ENCODE data around the gene TRHDE.

The TRHDE gene

DNA sequence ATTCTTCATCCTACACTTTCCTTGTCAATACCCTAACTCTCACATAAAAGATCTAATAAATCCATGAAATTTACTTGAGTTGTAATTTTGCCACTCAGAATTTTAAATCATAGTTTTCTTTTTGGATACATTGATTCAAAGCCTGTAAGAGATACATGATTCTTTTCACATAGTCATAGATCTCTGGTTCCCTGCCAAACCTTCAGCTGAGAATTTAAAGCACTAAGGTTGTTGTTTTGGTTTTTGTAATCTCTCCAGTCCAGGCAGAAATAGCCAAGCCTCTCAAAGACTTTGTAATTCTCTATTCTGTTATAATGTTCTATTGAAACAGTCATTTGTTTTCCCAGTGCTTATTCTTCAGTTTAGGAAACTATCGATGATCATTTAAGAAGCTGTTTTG lies 273.9 kb downstream of the TRHDE start:
- Histone ChIP-seq H3K4me2 (ENCODE audit: low read length) (no peak overlapping the region), H3K27me3 (ENCODE audit: insufficient read depth, low read length) (no peaks in the 10 kb centered on the region), H3K9me3 (ENCODE audit: low read length) (no peaks in the 10 kb centered on the region), H3K9me2 (ENCODE audit: low read depth, low read length) (no peaks in the 10 kb centered on the region), H2AFZ (ENCODE audit: low read length) (no peak overlapping the region), H3K4me3 (ENCODE audit: low read depth, low read length, poor library complexity, severe bottlenecking) (no peak overlapping the region), H3K4me1 (ENCODE audit: insufficient read depth, low read length, severe bottlenecking) (no peaks in the 10 kb centered on the region), H4K20me1 (ENCODE audit: insufficient read depth, low read length) (no peaks in the 10 kb centered on the region), H3K27ac (ENCODE audit: low read depth, low read length, poor library complexity, severe bottlenecking) (no peak overlapping the region), H3K36me3 (ENCODE audit: insufficient read depth, low read length) (no peaks in the 10 kb centered on the region), H3K79me2 (ENCODE audit: insufficient read depth, low read length) (no peaks in the 10 kb centered on the region), H3K9ac (ENCODE audit: low read length) (no peak overlapping the region), H3F3A (ENCODE audit: insufficient read depth, low read length) (no peaks in the 10 kb centered on the region)
- TF ChIP-seq EZH2 (IDR thresholded peaks at IDR 0.05; ENCODE audit: borderline replicate concordance, low read length), result no peak
- TF ChIP-seq, protein P1, sequence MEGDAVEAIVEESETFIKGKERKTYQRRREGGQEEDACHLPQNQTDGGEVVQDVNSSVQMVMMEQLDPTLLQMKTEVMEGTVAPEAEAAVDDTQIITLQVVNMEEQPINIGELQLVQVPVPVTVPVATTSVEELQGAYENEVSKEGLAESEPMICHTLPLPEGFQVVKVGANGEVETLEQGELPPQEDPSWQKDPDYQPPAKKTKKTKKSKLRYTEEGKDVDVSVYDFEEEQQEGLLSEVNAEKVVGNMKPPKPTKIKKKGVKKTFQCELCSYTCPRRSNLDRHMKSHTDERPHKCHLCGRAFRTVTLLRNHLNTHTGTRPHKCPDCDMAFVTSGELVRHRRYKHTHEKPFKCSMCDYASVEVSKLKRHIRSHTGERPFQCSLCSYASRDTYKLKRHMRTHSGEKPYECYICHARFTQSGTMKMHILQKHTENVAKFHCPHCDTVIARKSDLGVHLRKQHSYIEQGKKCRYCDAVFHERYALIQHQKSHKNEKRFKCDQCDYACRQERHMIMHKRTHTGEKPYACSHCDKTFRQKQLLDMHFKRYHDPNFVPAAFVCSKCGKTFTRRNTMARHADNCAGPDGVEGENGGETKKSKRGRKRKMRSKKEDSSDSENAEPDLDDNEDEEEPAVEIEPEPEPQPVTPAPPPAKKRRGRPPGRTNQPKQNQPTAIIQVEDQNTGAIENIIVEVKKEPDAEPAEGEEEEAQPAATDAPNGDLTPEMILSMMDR (IDR thresholded peaks at IDR 0.05; ENCODE audit: low read length), result no peak

DNA sequence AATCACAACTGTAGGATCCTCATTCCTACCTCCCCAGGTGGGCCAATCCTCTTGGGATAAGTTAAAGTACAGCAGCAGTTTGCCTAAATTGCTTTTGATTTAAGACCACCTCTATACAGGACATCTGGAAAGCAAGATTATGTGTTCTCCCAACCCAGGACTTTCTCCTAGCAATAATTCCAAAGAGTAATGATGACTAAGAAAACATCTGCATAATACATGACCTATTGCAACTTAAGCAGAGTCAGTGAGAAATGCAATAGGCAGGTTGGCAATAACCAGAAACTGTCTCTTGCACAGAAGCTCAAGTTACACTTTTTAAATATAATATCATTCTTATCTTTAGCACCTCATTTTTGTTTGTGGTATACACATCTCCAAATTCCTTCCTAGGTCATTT lies 275.4 kb downstream of the TRHDE start:
- H3K4me2 ChIP-seq (ENCODE audit: low read length), result no peak overlapping the region
- H3K9me2 ChIP-seq (ENCODE audit: low read depth, low read length), result no peaks in the 10 kb centered on the region
- no peak overlapping the region for H3K4me3 ChIP-seq (ENCODE audit: low read depth, low read length, poor library complexity, severe bottlenecking)
- H3K36me3 ChIP-seq (ENCODE audit: insufficient read depth, low read length), result no peaks in the 10 kb centered on the region
- no peak overlapping the region for H3K27ac ChIP-seq (ENCODE audit: low read depth, low read length, poor library complexity, severe bottlenecking)
- H3K9ac ChIP-seq (ENCODE audit: low read length), result no peak overlapping the region
- H2AFZ ChIP-seq (ENCODE audit: low read length), result no peak overlapping the region
- no peaks in the 10 kb centered on the region for H3F3A ChIP-seq (ENCODE audit: insufficient read depth, low read length)
- no peak for TF ChIP-seq EZH2 (IDR thresholded peaks at IDR 0.05; ENCODE audit: borderline replicate concordance, low read length)
- TF ChIP-seq, protein P1 (IDR thresholded peaks at IDR 0.05; ENCODE audit: low read length), result no peak
- no peaks in the 10 kb centered on the region for H4K20me1 ChIP-seq (ENCODE audit: insufficient read depth, low read length)
- H3K9me3 ChIP-seq (ENCODE audit: low read length), result no peaks in the 10 kb centered on the region
- no peaks in the 10 kb centered on the region for H3K27me3 ChIP-seq (ENCODE audit: insufficient read depth, low read length)
- no peaks in the 10 kb centered on the region for H3K79me2 ChIP-seq (ENCODE audit: insufficient read depth, low read length)
- no peaks in the 10 kb centered on the region for H3K4me1 ChIP-seq (ENCODE audit: insufficient read depth, low read length, severe bottlenecking)

DNA sequence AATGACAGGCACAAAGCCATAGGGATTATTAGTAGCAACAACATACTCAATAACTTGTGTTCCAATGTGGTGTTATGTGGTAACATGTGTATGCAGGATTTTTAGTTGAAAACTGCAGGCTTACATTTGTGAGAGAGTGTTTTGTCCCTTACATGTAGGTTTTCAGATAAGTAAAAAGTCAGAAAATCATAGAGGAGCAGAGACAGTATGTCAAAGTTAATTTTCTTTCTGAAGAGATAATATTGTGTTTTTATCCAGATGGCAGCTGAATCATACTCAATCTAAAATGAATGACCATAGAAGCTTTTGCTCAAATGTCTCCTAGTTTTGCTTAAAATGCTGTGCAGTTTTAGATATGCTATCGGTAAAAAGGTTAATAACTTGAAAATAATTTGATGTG lies 277.0 kb downstream of the TRHDE start:
- Histone ChIP-seq H3K4me2 (ENCODE audit: low read length) (no peak overlapping the region), H3K9me2 (ENCODE audit: low read depth, low read length) (no peaks in the 10 kb centered on the region), H3K27me3 (ENCODE audit: insufficient read depth, low read length) (no peaks in the 10 kb centered on the region), H3K79me2 (ENCODE audit: insufficient read depth, low read length) (no peaks in the 10 kb centered on the region), H3K4me1 (ENCODE audit: insufficient read depth, low read length, severe bottlenecking) (no peaks in the 10 kb centered on the region), H3F3A (ENCODE audit: insufficient read depth, low read length) (no peaks in the 10 kb centered on the region), H3K9me3 (ENCODE audit: low read length) (no peaks in the 10 kb centered on the region), H3K27ac (ENCODE audit: low read depth, low read length, poor library complexity, severe bottlenecking) (no peak overlapping the region), H3K36me3 (ENCODE audit: insufficient read depth, low read length) (no peaks in the 10 kb centered on the region), H3K9ac (ENCODE audit: low read length) (no peak overlapping the region), H3K4me3 (ENCODE audit: low read depth, low read length, poor library complexity, severe bottlenecking) (no peak overlapping the region), H4K20me1 (ENCODE audit: insufficient read depth, low read length) (no peaks in the 10 kb centered on the region), H2AFZ (ENCODE audit: low read length) (no peak overlapping the region)
- TF ChIP-seq, protein P1 (IDR thresholded peaks at IDR 0.05; ENCODE audit: low read length), result no peak
- TF ChIP-seq EZH2 (IDR thresholded peaks at IDR 0.05; ENCODE audit: borderline replicate concordance, low read length), result no peak

Data from OCI-LY1 (cell line).